Fibroblast of villous mesenchyme (primary cell): Measurements from ENCODE around the gene SLC44A1. TPM values are rescaled to one million over a fixed set of nuclear protein-coding genes. Genes with fewer than 3 reads are reported as not detected.

Experiments used
- DNase-seq: peaks from one replicate; pipeline ENCODE4 v3.0.0-alpha.2; 2010; ENCODE audit warnings: low read depth
- H3K4me3 ChIP-seq: 2 replicates; pipeline ENCODE4 v1.5.1; 2011; ENCODE audit warnings: low read depth, mild to moderate bottlenecking, low read length
- total RNA-seq: library from RNA; depleted of rRNA; stranded (reverse); fragments of >200 nt; gene quantifications from 2 replicates; pipeline ENCODE4 v1.2.3, GENCODE V29; 2012
- TF ChIP-seq, protein P1 (sequence below): IDR thresholded peaks from 2 replicates; pipeline ENCODE4 v1.5.1; 2012; ENCODE audit warnings: low read depth, mild to moderate bottlenecking, low read length; ENCODE audit not compliant: insufficient read depth

The SLC44A1 gene
- total RNA-seq, 1 donor, result 37.1 TPM

DNA sequence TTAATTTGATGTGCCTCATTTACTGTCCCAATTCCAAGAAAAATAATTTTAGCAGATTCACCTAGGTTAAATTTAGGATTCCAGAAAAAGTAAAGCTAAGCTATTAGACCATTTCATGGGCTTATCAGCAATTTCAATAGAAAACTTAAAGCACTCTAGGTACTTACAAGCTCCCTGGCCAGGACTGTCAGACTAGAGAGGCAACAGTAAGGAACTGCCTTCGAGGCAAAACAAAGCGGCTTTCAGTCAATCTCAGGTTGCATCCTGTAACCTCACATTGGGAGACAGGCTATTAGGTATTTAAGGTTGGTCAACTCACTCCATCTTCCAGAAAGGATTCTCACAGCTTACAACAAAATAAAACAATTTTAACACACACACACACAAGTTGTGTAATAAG lies 154.7 kb downstream of the SLC44A1 start:
- no peak for DNase-seq
- H3K4me3 ChIP-seq, result no peak overlapping the region
- TF ChIP-seq, protein P1, sequence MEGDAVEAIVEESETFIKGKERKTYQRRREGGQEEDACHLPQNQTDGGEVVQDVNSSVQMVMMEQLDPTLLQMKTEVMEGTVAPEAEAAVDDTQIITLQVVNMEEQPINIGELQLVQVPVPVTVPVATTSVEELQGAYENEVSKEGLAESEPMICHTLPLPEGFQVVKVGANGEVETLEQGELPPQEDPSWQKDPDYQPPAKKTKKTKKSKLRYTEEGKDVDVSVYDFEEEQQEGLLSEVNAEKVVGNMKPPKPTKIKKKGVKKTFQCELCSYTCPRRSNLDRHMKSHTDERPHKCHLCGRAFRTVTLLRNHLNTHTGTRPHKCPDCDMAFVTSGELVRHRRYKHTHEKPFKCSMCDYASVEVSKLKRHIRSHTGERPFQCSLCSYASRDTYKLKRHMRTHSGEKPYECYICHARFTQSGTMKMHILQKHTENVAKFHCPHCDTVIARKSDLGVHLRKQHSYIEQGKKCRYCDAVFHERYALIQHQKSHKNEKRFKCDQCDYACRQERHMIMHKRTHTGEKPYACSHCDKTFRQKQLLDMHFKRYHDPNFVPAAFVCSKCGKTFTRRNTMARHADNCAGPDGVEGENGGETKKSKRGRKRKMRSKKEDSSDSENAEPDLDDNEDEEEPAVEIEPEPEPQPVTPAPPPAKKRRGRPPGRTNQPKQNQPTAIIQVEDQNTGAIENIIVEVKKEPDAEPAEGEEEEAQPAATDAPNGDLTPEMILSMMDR, result no peak

DNA sequence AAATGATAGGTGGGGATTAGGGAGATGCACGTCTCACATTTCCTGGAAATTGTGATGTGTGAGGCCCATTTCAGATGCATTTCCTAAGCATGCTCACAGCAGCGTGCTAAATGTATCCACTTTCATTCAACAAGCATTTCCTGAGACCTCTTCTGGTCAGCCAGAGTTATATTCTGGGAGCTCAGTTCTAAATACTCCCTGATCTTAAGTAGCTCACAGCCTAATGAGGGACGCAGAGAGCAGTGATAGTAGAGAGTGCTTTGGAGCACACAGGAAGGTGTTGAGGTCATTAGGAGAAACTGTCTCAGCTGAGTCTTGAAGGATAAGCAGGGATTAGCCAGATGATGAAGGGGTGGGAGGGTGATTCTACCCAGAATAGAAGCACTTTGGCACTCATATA lies 157.2 kb downstream of the SLC44A1 start:
- TF ChIP-seq, protein P1, result peak; percentile 23
- no peak overlapping the region for H3K4me3 ChIP-seq
- peak; percentile 33 for DNase-seq

DNA sequence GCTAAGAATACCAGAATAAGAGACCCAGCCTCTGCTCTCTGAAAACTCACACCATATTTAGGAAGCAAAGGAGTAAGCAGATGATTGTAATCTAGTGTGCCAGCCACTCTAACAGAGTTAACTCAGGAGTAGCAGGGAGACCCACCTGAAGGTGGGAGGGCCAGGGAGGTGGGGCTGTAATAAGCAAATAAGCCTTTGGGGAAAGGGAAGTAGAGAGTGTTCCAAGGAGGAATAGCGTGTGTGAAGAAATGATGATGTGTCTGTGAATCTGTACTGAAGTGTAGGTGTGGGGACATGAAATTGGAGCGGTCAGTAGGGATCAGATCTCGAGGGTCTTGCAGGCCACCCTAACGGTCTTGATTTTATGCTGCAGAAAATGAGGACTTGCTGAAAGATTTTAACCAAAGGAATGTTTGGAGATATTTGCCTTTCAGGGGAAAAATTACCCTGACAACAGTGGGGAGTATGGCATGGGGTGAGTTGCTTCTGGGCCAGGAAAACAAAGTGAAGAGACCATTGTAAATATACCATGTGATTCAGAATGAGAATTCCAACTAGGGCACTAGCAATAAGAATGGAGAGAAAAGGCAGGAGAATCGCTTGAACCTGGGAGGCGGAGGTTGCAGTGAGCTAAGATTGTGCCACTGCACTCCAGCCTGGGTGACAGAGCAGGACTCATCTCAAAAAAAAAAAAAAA lies 159.2 kb downstream of the SLC44A1 start:
- no peak for DNase-seq
- H3K4me3 ChIP-seq, result no peak overlapping the region
- TF ChIP-seq, protein P1, result no peak

DNA sequence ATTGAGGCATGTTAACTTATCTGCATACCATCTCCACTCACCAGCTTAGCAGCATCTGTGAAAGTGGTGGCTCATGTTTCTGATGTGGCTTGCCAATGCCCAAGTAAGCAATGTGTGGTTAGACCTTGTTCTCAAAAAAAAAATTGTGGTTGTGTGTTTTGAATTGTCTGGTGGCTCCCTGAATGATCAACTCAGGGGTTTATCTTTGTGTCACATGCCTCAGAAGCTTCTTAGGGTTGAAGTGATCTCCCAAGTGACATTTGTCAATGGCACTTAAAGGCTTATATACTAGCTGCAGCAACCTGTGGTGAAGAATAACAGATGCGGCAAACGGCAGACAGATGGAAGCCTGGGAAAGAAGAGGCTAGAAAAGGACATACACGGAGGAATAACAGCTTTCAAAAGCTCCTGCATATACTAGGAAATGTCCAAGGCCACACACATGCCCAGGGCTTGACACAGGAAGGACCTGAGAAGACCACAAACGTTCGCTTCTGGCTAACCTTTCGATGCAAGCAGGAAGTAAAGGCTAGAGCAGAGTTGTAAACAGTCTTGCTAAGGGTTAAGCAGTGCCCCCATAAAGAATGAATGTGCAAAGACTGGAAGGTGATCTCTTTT lies 161.2 kb downstream of the SLC44A1 start:
- H3K4me3 ChIP-seq, result no peak overlapping the region
- TF ChIP-seq, protein P1, result no peak
- DNase-seq, result peak; percentile 25

DNA sequence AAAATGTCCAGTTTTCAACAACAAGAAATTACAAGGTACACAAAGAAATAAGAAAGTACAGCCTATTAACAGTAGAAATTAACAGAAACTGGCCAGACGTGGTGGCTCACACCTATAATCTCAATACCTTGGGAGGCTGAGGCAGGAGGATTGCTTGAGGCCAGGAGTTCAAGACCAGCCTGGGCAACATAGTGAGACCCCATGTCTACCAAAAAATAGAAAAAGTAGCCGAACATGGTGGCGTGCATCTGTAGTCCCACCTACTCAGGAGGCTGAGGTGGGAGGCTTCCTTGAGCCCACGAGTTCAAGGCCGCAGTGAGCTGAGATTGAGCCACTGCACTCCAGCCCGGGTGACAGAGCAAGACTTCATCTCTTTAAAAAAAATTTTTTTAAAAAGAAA lies 161.9 kb downstream of the SLC44A1 start:
- DNase-seq, result no peak
- TF ChIP-seq, protein P1, result no peak

DNA sequence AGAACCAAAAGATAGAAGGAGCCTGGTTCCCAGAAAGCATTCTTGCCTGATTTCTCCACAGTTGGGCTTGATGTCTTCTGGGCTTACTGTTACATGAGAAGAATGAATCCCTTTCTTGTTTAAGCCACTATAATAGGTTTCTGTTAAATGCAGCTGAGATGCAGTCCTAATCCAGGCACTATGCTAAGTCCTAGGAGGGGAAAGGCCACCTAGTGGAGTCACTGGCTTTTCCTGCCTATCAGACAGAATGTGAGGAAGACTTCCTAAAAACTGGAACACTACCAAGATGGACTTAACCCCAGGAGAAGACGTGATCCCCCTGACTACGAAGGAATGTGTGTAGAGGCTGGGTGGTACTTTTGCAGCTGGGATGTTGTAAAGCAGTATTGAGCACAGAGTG lies 169.1 kb downstream of the SLC44A1 start:
- DNase-seq, result peak; percentile 59
- no peak overlapping the region for H3K4me3 ChIP-seq
- TF ChIP-seq, protein P1, result peak; percentile 43

More for the DNA sequence above, 161.9 kb downstream of the SLC44A1 start:
- no peak overlapping the region for H3K4me3 ChIP-seq
